GM23248 (cell line): ENCODE results near the gene RAB8B. TPM values are rescaled to one million over a fixed set of nuclear protein-coding genes. Genes with fewer than 3 reads are reported as not detected.

ENCODE experiments used
- DNase-seq: peaks from one replicate; pipeline ENCODE4 v3.0.0-alpha.2; 2015
- H2AFZ ChIP-seq: fragments of 200-600 bp; sonication (generic); 2 replicates; pipeline ENCODE4 v1.6.1; 2016; ENCODE audit warnings: antibody characterized with exemption
- H3F3A ChIP-seq: fragments of 200-600 bp; sonication (generic); 2 replicates; pipeline ENCODE4 v1.6.1; 2016; ENCODE audit warnings: mild to moderate bottlenecking, antibody characterized with exemption, mixed run types; ENCODE audit not compliant: insufficient read depth
- H3K27ac ChIP-seq: fragments of 200-600 bp; sonication (generic); 2 replicates; pipeline ENCODE4 v1.5.1; 2016; ENCODE audit warnings: mild to moderate bottlenecking
- H3K27me3 ChIP-seq: fragments of 200-600 bp; sonication (generic); replicated peaks from 2 replicates; pipeline ENCODE4 v1.6.1; 2016; ENCODE audit warnings: mild to moderate bottlenecking; ENCODE audit not compliant: insufficient read depth
- H3K36me3 ChIP-seq: fragments of 200-600 bp; sonication (generic); 2 replicates; pipeline ENCODE4 v1.6.1; 2016; ENCODE audit warnings: low read depth, mild to moderate bottlenecking
- H3K4me1 ChIP-seq: fragments of 200-600 bp; sonication (generic); 2 replicates; pipeline ENCODE4 v1.6.1; 2016; ENCODE audit warnings: mild to moderate bottlenecking; ENCODE audit not compliant: insufficient read depth
- H3K4me2 ChIP-seq: fragments of 200-600 bp; sonication (generic); one replicate; pipeline ENCODE4 v1.6.1; 2016; ENCODE audit warnings: mild to moderate bottlenecking; ENCODE audit not compliant: unreplicated experiment
- H3K4me3 ChIP-seq: fragments of 200-600 bp; sonication (generic); 2 replicates; pipeline ENCODE4 v1.5.1; 2016; ENCODE audit warnings: mild to moderate bottlenecking
- H3K79me2 ChIP-seq: fragments of 200-600 bp; sonication (generic); 2 replicates; pipeline ENCODE4 v1.6.1; 2016; ENCODE audit warnings: mild to moderate bottlenecking; ENCODE audit not compliant: insufficient read depth
- H3K9ac ChIP-seq: fragments of 200-600 bp; sonication (generic); 2 replicates; pipeline ENCODE4 v1.6.1; 2016; ENCODE audit warnings: mild to moderate bottlenecking
- H3K9me2 ChIP-seq: fragments of 200-600 bp; sonication (generic); 2 replicates; pipeline ENCODE4 v1.6.1; 2016; ENCODE audit warnings: mixed run types, mild to moderate bottlenecking, moderate library complexity; ENCODE audit not compliant: insufficient read depth
- H3K9me3 ChIP-seq: fragments of 200-600 bp; sonication (generic); one replicate; pipeline ENCODE4 v1.6.1; 2017; ENCODE audit warnings: low read depth
- H4K20me1 ChIP-seq: fragments of 200-600 bp; sonication (generic); 2 replicates; pipeline ENCODE4 v1.6.0; 2016; ENCODE audit not compliant: insufficient read depth
- EZH2 ChIP-seq: fragments of 200-600 bp; sonication (generic); IDR thresholded peaks from 2 replicates; pipeline ENCODE4 v1.6.1; 2018; ENCODE audit warnings: antibody characterized with exemption, mild to moderate bottlenecking; ENCODE audit not compliant: insufficient read depth, poor library complexity, severe bottlenecking
- EZH2phosphoT487 ChIP-seq: fragments of 200-600 bp; sonication (generic); IDR thresholded peaks from 2 replicates; pipeline ENCODE4 v1.6.1; 2018; ENCODE audit warnings: antibody characterized with exemption, moderate library complexity, mild to moderate bottlenecking, low read depth; ENCODE audit not compliant: insufficient read depth
- WGBS, 2 experiments: methylation state at CpG; one replicate each; pipeline ENCODE4 v1.1.6; 2015 to 2017; ENCODE audit warnings: low lambda C conversion rate in 2 of 2, low coverage in 1 of 2; ENCODE audit errors: missing lambda C conversion rate in 2 of 2; 5-methylcytosine and 5-hydroxymethylcytosine counted together
- in situ Hi-C: fragments of 300-500 bp; cut with MboI; formaldehyde crosslinking; loops from 2 replicates; pipeline ENCODE4 v1.15.0; 2020
- polyA plus RNA-seq: library from polyadenylated mRNA; unstranded; fragments of >200 nt; fragmentation: Nextera tagmentation; extraction: Ambion mirVana; gene quantifications from 2 replicates; pipeline ENCODE4 v1.2.1, GENCODE V29; 2016
- total RNA-seq: library from RNA; depleted of rRNA; stranded (reverse); fragments of >200 nt; shearing (Covaris generic); gene quantifications from 2 replicates; pipeline ENCODE4 v1.2.3, GENCODE V29; 2014

RAB8B gene
- total and polyA plus RNA-seq, 2 experiments from 2014 or later = 43.6 to 54.3 TPM

DNA sequence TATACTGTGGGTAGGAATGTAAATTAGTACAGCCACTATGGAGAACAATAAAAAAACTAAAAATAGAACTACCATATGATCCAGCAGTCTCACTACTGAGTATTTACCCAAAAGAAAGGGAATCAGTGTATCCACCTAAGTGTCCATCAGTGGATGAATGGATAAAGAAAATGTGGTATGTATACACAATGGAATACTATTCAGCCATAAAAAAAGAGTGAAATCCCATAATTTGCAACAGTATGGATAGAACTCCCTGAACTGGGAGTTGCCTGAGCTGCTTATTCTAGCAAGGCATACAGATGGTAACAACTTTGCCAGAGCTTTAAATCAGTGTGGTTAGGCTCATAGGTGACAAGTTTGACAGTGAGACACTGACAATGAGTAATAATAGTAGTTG, 71.9 kb downstream of the RAB8B start:
- H3K9me2 ChIP-seq = no peaks in the 10 kb centered on the region
- DNase-seq = no peak
- no peak overlapping the region for H3K27ac ChIP-seq
- H4K20me1 ChIP-seq = no peaks in the 10 kb centered on the region
- H3F3A ChIP-seq = peaks cover 12% of the 10 kb centered on the region
- peaks cover 60% of the 10 kb centered on the region for H3K36me3 ChIP-seq
- TF ChIP-seq EZH2phosphoT487 = no peak
- no peak for TF ChIP-seq EZH2
- no peaks in the 10 kb centered on the region for H3K79me2 ChIP-seq
- H3K4me1 ChIP-seq = peaks cover 12% of the 10 kb centered on the region
- no peaks in the 10 kb centered on the region for H3K27me3 ChIP-seq
- no peak overlapping the region for H3K9ac ChIP-seq
- H3K4me3 ChIP-seq = no peak overlapping the region
- no peak overlapping the region for H2AFZ ChIP-seq
- in situ Hi-C loops = no loop called here
- H3K9me3 ChIP-seq = no peaks in the 10 kb centered on the region
- H3K4me2 ChIP-seq = no peak overlapping the region

DNA sequence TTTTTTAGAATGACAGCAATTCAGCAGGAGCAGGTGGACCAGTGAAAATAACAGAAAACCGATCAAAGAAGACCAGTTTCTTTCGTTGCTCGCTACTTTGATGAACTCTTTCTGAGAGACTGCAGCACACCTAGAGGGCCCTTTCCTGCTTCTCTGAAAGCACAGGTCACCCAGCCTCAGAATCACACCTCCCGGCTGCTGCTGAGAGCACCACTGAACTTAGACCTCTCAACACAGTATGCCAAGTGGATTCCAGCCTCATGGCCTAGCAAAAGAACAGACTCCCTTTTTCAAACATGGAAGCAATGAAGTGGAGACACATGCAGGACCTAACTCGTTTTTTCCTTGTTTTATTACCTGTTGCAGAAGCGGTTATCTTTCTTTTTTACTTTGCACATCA, 74.1 kb downstream of the RAB8B start:
- peaks cover 68% of the 10 kb centered on the region for H3K36me3 ChIP-seq
- H3K4me1 ChIP-seq = no peaks in the 10 kb centered on the region
- no peaks in the 10 kb centered on the region for H3K9me2 ChIP-seq
- H3K27ac ChIP-seq = no peak overlapping the region
- no peak for DNase-seq
- no peak overlapping the region for H3K4me3 ChIP-seq
- H3K9me3 ChIP-seq = no peaks in the 10 kb centered on the region
- in situ Hi-C loops = no loop called here
- no peaks in the 10 kb centered on the region for H3K27me3 ChIP-seq
- H4K20me1 ChIP-seq = no peaks in the 10 kb centered on the region
- no peak overlapping the region for H2AFZ ChIP-seq
- TF ChIP-seq EZH2 (no peak), EZH2phosphoT487 (no peak)
- WGBS, 2 experiments = 92 to 95% methylated on average over 6 of the region's 6 CpGs
- H3K79me2 ChIP-seq = no peaks in the 10 kb centered on the region
- no peak overlapping the region for H3K4me2 ChIP-seq
- no peaks in the 10 kb centered on the region for H3F3A ChIP-seq
- no peak overlapping the region for H3K9ac ChIP-seq

DNA sequence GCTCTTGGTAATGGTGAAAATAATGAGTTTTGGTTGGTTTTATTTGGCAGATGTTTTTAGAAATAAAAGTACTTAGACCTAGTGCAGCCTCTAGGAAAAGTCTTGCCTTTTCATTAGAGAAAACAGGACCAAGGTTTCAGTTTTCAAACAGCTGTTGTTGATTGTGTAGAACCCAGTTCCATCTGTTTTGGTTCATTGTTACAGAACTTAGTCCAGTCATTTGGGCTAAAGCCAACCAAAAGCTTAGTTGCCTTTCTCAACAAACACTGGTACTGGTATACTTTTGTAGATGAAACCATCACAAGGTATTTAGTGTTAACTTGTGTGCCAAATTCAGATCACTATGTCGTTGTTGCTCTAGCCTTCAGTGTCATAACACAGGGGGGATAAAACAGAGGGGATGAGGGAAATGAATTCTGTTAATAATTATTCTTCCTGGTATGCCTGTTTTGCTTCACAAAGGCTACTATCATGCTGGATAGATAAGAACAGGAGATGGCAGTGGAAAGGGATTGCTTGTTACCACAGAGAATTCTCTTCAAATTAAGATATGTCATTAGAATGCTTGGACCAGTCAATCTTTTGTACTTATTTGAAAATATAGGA, 75.4 kb downstream of the RAB8B start:
- in situ Hi-C loops = no loop called here
- peak; percentile 64 for DNase-seq

DNA sequence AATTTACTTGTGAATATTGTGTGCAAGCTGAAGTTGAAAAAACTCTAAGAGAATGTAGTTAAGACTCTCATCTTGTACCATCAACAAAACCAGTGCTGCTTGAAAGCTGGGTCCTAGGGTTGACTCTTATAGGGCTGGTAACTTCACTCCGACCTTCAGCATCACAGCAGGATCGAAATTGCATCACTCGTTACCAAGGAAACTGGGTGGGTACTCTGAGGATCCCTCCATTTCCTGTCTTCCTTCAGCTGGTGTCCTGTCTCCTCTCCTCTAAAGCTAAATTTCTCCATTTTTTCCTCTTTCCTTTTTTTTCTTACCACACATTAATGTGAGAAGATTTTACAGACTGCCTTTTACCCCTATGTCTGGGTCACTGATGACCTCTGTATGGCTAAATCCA, 85.0 kb downstream of the RAB8B start:
- Histone ChIP-seq H3K9me3 (no peaks in the 10 kb centered on the region), H3K4me1 (peaks cover 14% of the 10 kb centered on the region), H3K4me2 (no peak overlapping the region), H3F3A (peaks cover 18% of the 10 kb centered on the region), H3K79me2 (no peaks in the 10 kb centered on the region), H4K20me1 (no peaks in the 10 kb centered on the region), H3K27ac (no peak overlapping the region), H3K4me3 (no peak overlapping the region), H2AFZ (no peak overlapping the region), H3K9ac (no peak overlapping the region), H3K36me3 (no peaks in the 10 kb centered on the region), H3K9me2 (no peaks in the 10 kb centered on the region), H3K27me3 (no peaks in the 10 kb centered on the region)
- no peak for DNase-seq
- TF ChIP-seq EZH2 (no peak), EZH2phosphoT487 (no peak)
- in situ Hi-C loops = no loop called here
- WGBS, 2 experiments = 94 to 98% methylated on average over 3 of the region's 3 CpGs

More for the DNA sequence above, 75.4 kb downstream of the RAB8B start:
- no peaks in the 10 kb centered on the region for H3K9me3 ChIP-seq
- no peak overlapping the region for H3K9ac ChIP-seq
- H3K4me3 ChIP-seq = no peak overlapping the region
- H3K4me1 ChIP-seq = no peaks in the 10 kb centered on the region
- no peaks in the 10 kb centered on the region for H3F3A ChIP-seq
- no peaks in the 10 kb centered on the region for H4K20me1 ChIP-seq
- peaks cover 60% of the 10 kb centered on the region for H3K36me3 ChIP-seq
- H3K27ac ChIP-seq = no peak overlapping the region
- WGBS, 2 experiments = 46 to 68% methylated on average over 1 of the region's 1 CpG
- no peak overlapping the region for H3K4me2 ChIP-seq
- H3K9me2 ChIP-seq = no peaks in the 10 kb centered on the region
- H3K79me2 ChIP-seq = no peaks in the 10 kb centered on the region
- H2AFZ ChIP-seq = no peak overlapping the region
- H3K27me3 ChIP-seq = no peaks in the 10 kb centered on the region
- TF ChIP-seq EZH2phosphoT487 = no peak
- no peak for TF ChIP-seq EZH2
